ENCODE results near the gene CDK5RAP2. TPM values are rescaled to one million over a fixed set of nuclear protein-coding genes. Genes with fewer than 3 reads are reported as not detected.

Gene CDK5RAP2
- total RNA-seq, 1 experiment from 2014 or later, result 56.4 TPM

GRCh38 chr9:120536094-120536493 lies 43.9 kb downstream of the CDK5RAP2 start:
- no peak for DNase-seq
- Histone ChIP-seq H2BK15ac (ENCODE audit: low read depth, low read length) (no peak overlapping the region), H2AFZ (ENCODE audit: low read length) (no peak overlapping the region), H2BK5ac (ENCODE audit: insufficient read length, low read length) (no peak overlapping the region), H2BK20ac (ENCODE audit: low read depth, low read length, poor library complexity, severe bottlenecking) (no peak overlapping the region), H4K5ac (ENCODE audit: insufficient read length, low read depth, low read length) (no peak overlapping the region), H3K4me1 (ENCODE audit: insufficient read depth, low read length) (no peaks in the 10 kb centered on the region), H3K23me2 (ENCODE audit: insufficient read length, low read depth, low read length, poor library complexity, severe bottlenecking) (no peaks in the 10 kb centered on the region), H3K27me3 (ENCODE audit: insufficient read depth, low read length) (no peaks in the 10 kb centered on the region), H3T11ph (ENCODE audit: low read length) (no peak overlapping the region), H2AK5ac (ENCODE audit: insufficient read length, low read length) (no peak overlapping the region), H3K79me2 (ENCODE audit: insufficient read depth, low read length) (no peaks in the 10 kb centered on the region), H4K8ac (replicated peaks; ENCODE audit: insufficient read length, low read depth, low read length) (no peak overlapping the region), H2BK120ac (ENCODE audit: low read depth, low read length, poor library complexity, severe bottlenecking) (no peak overlapping the region), H3K23ac (ENCODE audit: insufficient read length, low read depth, low read length) (no peak overlapping the region), H4K91ac (ENCODE audit: insufficient read length, low read depth, low read length) (no peak overlapping the region), H4K20me1 (ENCODE audit: control insufficient read depth, insufficient read depth, insufficient read length) (peaks cover 2% of the 10 kb centered on the region), H3K4me2 (ENCODE audit: insufficient read depth, insufficient read length, low read length) (no peak overlapping the region), H3K27ac (ENCODE audit: insufficient read length, low read depth, low read length) (no peak overlapping the region), H3K14ac (ENCODE audit: insufficient read depth, low read length) (no peak overlapping the region), H3K4ac (ENCODE audit: low read depth, low read length) (no peak overlapping the region), H3K9ac (ENCODE audit: extremely low read depth, insufficient read length, low read length) (no peak overlapping the region), H3K56ac (ENCODE audit: insufficient read length, low read depth, low read length) (no peak overlapping the region), H3K79me1 (ENCODE audit: insufficient read depth, low read depth, low read length, poor library complexity, severe bottlenecking) (no peaks in the 10 kb centered on the region), H3K9me3 (ENCODE audit: control insufficient read depth, low read depth, low read length) (no peaks in the 10 kb centered on the region), H3K18ac (ENCODE audit: insufficient read length, low read depth, low read length) (no peak overlapping the region), H2BK12ac (ENCODE audit: insufficient read length, low read depth, low read length) (no peak overlapping the region)
- no peak for TF ChIP-seq CTCF (conservative IDR thresholded peaks at IDR 0.05)
- Mint-ChIP-seq H3K27me3 (ENCODE audit: low read depth) (no peaks in the 10 kb centered on the region), H3K4me1 (peaks cover 4 to 6% of the 10 kb centered on the region in 2 experiments; a peak in 2 of 4 replicates), H3K36me3 (ENCODE audit: insufficient read depth in 1 of 3, low read depth in 3 of 3) (peaks cover 25 to 72% (median 44%) of the 10 kb centered on the region in 3 experiments), H3K4me3 (no peak overlapping the region), H3K27ac (no peak overlapping the region), H3K9me3 (0 out of 5 replicates have a peak, but pooled peaks cover 0 to under 1% of the 10 kb centered on the region in 2 experiments)
- WGBS (ENCODE audit: extremely low coverage, insufficient read length, low lambda C conversion rate), result no CpG with 5 or more reads among the region's 6 CpGs

Data from H9 (cell line).